Memory B cell (primary cell): Measurements from ENCODE around the gene GEMIN8.

Experiments used
- ATAC-seq: fragments of 150-1000 bp; cut with Tn5 transposase; 2 replicates; pipeline ENCODE4 v1.10.0; 2021; ENCODE audit warnings: low read depth, mild to moderate bottlenecking, moderate library complexity
- DNase-seq, 2 donors: peaks; one replicate each; pipeline ENCODE4 v3.0.0; 2022; ENCODE audit warnings: low spot score in 2 of 2
- H3K27ac Mint-ChIP-seq: one replicate; pipeline ENCODE4 v1.8.0; 2022; ENCODE audit warnings: mild to moderate bottlenecking, moderate library complexity, mixed read lengths
- H3K27me3 Mint-ChIP-seq: one replicate; pipeline ENCODE4 v1.8.0; 2022; ENCODE audit warnings: mixed read lengths
- H3K36me3 Mint-ChIP-seq: one replicate; pipeline ENCODE4 v1.8.0; 2022; ENCODE audit warnings: mild to moderate bottlenecking, mixed read lengths
- H3K4me1 Mint-ChIP-seq: one replicate; pipeline ENCODE4 v1.8.0; 2022; ENCODE audit warnings: mixed read lengths
- H3K4me3 Mint-ChIP-seq: one replicate; pipeline ENCODE4 v1.8.0; 2022; ENCODE audit warnings: mild to moderate bottlenecking, moderate library complexity, mixed read lengths
- H3K9me3 Mint-ChIP-seq: one replicate; pipeline ENCODE4 v1.8.0; 2022; ENCODE audit warnings: mixed read lengths

Gene GEMIN8

GRCh38 chrX:14029425-14030173, at the start of gene GEMIN8:
GEMIN8 (minus strand) TSS chrX:14029892; CDS start chrX:14021478, 8,414 bp downstream.
- peaks cover 11% of the 10 kb centered on the region for H3K4me1 Mint-ChIP-seq
- H3K36me3 Mint-ChIP-seq = peaks cover 1% of the 10 kb centered on the region
- DNase-seq (peak; percentile 78 to 87), ATAC-seq (peak; percentile 94)
- peak within 1 kb of the TSS; percentile 100 for H3K4me3 Mint-ChIP-seq
- peaks cover 2% of the 10 kb centered on the region for H3K27me3 Mint-ChIP-seq
- H3K27ac Mint-ChIP-seq = peak within 1 kb of the TSS; percentile 100
- no peaks in the 10 kb centered on the region for H3K9me3 Mint-ChIP-seq

GRCh38 chrX:14076639-14077038, 46.9 kb upstream of the GEMIN8 start:
- no peak for DNase-seq
- Mint-ChIP-seq H3K27ac (no peak overlapping the region), H3K36me3 (no peaks in the 10 kb centered on the region), H3K4me1 (peaks cover 7% of the 10 kb centered on the region), H3K27me3 (no peaks in the 10 kb centered on the region), H3K4me3 (no peak overlapping the region), H3K9me3 (no peaks in the 10 kb centered on the region)
- no peak for ATAC-seq

- Mint-ChIP-seq H3K27me3 (no peaks in the 10 kb centered on the region), H3K4me3 (no peak overlapping the region), H3K27ac (peak overlapping the region; percentile 48), H3K36me3 (no peaks in the 10 kb centered on the region), H3K4me1 (peaks cover 7% of the 10 kb centered on the region), H3K9me3 (no peaks in the 10 kb centered on the region)
- ATAC-seq = no peak
- no peak for DNase-seq
Measured at GRCh38 chrX:14073556-14073955, 43.9 kb upstream of the GEMIN8 start.

- ATAC-seq = peak; percentile 56
- Mint-ChIP-seq H3K9me3 (no peaks in the 10 kb centered on the region), H3K4me1 (peaks cover 7% of the 10 kb centered on the region), H3K27ac (peak overlapping the region; percentile 48), H3K4me3 (no peak overlapping the region), H3K36me3 (no peaks in the 10 kb centered on the region), H3K27me3 (no peaks in the 10 kb centered on the region)
- DNase-seq = no peak
Measured at GRCh38 chrX:14073071-14073470, 43.4 kb upstream of the GEMIN8 start.

DNA sequence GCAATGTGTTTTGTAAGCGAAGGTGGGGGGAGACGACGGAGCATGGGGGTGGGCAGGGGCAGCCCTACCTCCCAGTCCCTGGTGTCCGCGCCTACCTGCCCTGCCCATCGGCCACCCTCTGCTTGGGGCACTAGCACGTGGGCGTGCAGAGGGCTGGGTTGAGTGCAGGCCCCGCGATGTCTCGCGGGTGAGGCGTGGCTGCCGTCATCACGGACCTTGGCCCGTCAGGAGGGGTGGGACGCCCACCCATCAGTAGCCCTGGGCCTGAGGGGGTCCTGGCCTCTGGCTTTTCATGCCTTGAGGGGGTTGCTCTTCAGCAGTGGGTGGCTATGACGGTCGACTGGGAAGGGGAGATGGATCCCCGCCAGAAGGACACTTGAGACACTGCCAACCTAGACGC, 36.1 kb upstream of the GEMIN8 start:
- H3K9me3 Mint-ChIP-seq = no peaks in the 10 kb centered on the region
- ATAC-seq (no peak), DNase-seq (no peak)
- no peaks in the 10 kb centered on the region for H3K36me3 Mint-ChIP-seq
- no peak overlapping the region for H3K27ac Mint-ChIP-seq
- no peak overlapping the region for H3K4me3 Mint-ChIP-seq
- H3K27me3 Mint-ChIP-seq = no peaks in the 10 kb centered on the region
- no peaks in the 10 kb centered on the region for H3K4me1 Mint-ChIP-seq

DNA sequence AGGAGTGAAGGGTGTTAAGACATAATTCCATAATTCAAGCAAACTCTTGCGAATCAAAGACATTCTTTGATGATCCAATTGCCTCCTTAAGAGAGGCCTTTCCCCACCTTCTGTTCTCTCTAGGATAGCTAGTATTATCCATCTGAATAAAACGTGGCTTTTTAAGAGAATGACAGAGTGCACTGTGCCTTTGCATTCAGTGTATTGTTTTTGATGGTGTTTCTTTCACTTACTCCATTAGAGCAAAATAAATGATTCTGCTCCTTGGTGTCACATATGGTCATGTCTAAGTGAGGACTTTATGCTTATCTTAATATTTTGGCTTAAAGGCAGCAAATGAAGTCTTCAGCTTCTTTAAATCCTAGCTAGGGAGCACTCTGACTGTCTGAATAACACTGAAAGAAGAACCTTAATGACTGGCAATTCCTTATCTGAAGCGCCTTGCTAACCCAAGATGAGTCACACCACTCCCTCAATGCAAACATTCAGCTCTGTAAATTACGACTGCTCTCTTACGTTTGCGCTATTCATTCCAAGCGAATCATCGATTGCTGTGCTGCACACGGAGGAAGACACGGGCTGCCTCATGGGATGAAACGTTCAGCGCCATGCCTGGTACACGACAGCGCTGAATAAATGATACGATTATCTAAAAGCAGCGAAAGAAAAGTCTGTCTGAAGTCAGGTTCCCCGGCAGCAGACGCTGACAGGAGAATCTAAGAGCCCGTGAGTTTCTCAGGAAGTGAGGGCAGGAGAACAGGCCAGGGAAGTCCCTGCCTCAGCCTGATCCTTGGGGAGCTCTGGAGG, 35.1 kb upstream of the GEMIN8 start:
- no peaks in the 10 kb centered on the region for H3K36me3 Mint-ChIP-seq
- H3K4me1 Mint-ChIP-seq = no peaks in the 10 kb centered on the region
- H3K4me3 Mint-ChIP-seq = no peak overlapping the region
- H3K27ac Mint-ChIP-seq = no peak overlapping the region
- DNase-seq (no peak), ATAC-seq (no peak)
- H3K27me3 Mint-ChIP-seq = no peaks in the 10 kb centered on the region
- no peaks in the 10 kb centered on the region for H3K9me3 Mint-ChIP-seq

- no peaks in the 10 kb centered on the region for H3K4me1 Mint-ChIP-seq
Measured at GRCh38 chrX:14062524-14062923, 32.8 kb upstream of the GEMIN8 start.

DNA sequence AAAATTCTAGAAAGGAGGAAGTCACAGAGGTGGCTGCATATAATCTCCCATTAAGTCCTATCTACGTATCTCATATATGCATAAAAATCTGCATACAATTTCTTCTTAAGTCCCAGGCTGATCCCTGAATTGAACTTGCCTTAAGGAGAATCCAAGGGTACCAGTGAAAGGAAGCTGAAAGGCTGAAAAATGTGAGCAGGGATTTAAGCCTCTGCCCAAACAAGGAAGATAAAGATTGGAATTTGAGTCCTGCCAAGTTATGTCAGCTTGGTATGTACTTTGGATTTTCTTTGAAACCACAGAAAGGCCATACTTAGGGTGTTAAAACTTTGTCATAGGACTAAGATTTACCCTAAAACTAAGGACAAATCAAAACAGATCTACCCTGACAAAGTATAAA, 26.5 kb upstream of the GEMIN8 start:
- Mint-ChIP-seq H3K4me1 (no peaks in the 10 kb centered on the region), H3K4me3 (no peak overlapping the region), H3K36me3 (no peaks in the 10 kb centered on the region), H3K27me3 (peaks cover 7% of the 10 kb centered on the region), H3K27ac (no peak overlapping the region), H3K9me3 (no peaks in the 10 kb centered on the region)
- no peak for DNase-seq
- ATAC-seq = no peak

More at GRCh38 chrX:14062524-14062923, 32.8 kb upstream of the GEMIN8 start:
- DNase-seq (no peak), ATAC-seq (no peak)
- Mint-ChIP-seq H3K9me3 (no peaks in the 10 kb centered on the region), H3K27me3 (no peaks in the 10 kb centered on the region), H3K4me3 (no peak overlapping the region), H3K27ac (no peak overlapping the region), H3K36me3 (no peaks in the 10 kb centered on the region)

DNA sequence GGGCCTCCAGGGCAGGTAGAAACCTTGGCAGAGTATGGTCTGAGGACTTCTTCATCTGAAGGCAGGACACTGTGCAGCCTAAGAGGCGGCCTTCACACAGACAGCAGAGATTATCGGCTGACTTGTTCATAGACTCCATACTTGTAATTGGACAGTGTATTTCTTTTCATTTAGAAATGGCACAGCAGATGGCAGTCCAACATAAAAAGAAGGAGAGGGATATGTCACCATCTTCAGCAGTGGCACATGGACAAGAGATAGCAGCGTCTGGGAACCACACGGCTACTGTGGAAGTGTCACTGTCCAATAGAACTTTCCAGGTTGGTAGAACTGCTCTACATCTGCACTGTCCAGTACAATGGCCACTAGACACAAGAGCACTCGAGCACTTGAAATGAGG, 21.7 kb upstream of the GEMIN8 start:
- ATAC-seq (no peak), DNase-seq (no peak)
- no peaks in the 10 kb centered on the region for H3K4me1 Mint-ChIP-seq
- peaks cover 5% of the 10 kb centered on the region for H3K27me3 Mint-ChIP-seq
- no peaks in the 10 kb centered on the region for H3K9me3 Mint-ChIP-seq
- H3K27ac Mint-ChIP-seq = no peak overlapping the region
- H3K36me3 Mint-ChIP-seq = no peaks in the 10 kb centered on the region
- no peak overlapping the region for H3K4me3 Mint-ChIP-seq

DNA sequence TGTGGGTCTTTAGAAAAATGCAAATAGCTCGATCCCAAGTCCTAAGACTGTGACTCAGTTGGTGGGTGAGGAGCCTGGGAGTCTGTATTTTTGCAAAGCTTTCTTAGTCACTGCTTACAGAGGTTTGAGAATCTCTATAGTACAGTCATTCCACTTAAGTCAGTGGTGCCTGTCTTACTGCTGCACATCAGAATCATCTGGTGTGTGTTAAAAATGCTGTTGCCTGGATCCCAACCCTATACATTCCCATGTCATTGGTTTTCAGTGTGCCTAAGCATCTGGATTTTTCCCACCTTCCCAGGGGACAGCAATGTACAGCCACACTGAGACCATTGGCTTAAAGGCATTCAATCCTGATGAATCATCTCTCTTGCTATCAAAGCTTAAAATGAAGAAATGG, 21.0 kb upstream of the GEMIN8 start:
- H3K4me3 Mint-ChIP-seq = no peak overlapping the region
- ATAC-seq (no peak), DNase-seq (no peak)
- no peaks in the 10 kb centered on the region for H3K9me3 Mint-ChIP-seq
- H3K4me1 Mint-ChIP-seq = no peaks in the 10 kb centered on the region
- H3K36me3 Mint-ChIP-seq = no peaks in the 10 kb centered on the region
- H3K27me3 Mint-ChIP-seq = peaks cover 5% of the 10 kb centered on the region
- H3K27ac Mint-ChIP-seq = no peak overlapping the region

DNA sequence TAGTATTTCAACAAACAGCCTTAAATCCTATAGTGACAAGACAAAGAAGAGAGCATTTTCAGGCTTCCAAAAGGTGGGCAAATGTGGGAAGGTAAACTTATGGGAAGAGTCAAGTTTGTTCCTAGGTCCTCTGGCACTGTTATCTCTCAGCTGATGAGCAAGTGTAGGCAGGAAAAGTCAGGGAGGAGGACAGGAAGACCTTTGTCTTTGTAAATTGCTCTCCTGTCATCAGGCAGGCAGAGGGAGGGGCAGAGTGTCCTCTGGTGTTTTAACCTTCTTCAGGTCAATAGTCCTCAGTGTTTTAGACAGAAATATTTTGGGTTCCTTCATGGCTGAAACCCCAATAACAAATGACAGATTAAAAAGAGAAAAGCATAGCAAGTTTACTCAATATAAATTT, 13.5 kb upstream of the GEMIN8 start:
- Mint-ChIP-seq H3K36me3 (no peaks in the 10 kb centered on the region), H3K27ac (no peak overlapping the region), H3K4me3 (no peak overlapping the region), H3K4me1 (no peaks in the 10 kb centered on the region), H3K9me3 (no peaks in the 10 kb centered on the region), H3K27me3 (no peaks in the 10 kb centered on the region)
- DNase-seq (no peak), ATAC-seq (no peak)

- H3K4me1 Mint-ChIP-seq = no peaks in the 10 kb centered on the region
- ATAC-seq (peak; percentile 79), DNase-seq (peak; percentile 50 to 68)
- no peak overlapping the region for H3K4me3 Mint-ChIP-seq
- H3K27me3 Mint-ChIP-seq = peaks cover 2% of the 10 kb centered on the region
- H3K9me3 Mint-ChIP-seq = no peaks in the 10 kb centered on the region
- no peaks in the 10 kb centered on the region for H3K36me3 Mint-ChIP-seq
- no peak overlapping the region for H3K27ac Mint-ChIP-seq
Measured at GRCh38 chrX:14039344-14039743, 9.7 kb upstream of the GEMIN8 start.

DNA sequence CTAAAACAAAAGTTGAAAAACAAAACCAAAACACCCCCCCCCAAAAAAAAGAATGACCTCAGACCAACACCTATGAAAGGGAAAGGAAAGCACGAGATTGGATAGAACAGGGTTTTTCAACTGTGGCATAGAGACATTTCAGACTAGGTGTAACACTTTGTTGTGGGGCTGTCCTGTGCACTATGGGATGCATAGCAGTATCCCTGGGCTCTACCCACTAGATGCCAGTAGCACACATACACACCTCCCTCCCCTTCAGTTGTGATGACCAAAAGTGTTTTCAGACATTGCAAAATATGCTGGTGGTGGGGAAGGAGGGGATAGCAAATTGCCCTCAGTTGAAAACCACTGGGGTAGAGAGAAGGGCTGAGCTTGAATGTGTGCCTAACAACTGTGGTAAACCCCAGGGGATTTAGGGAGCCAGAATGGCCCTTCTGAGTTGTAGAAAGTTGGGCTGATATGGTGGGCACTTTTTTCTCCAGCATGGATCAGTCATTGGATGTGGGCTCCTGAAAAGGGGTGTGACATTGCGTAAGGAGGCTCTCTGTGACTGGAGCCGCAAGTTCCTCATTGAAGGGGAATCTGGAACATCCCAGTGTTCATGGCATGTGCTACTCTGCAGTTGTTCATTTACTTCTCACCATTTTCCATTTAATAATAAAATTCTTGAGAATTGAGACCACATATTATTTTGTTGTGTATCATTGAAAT, 8.8 kb upstream of the GEMIN8 start:
- ATAC-seq (no peak), DNase-seq (no peak)
- H3K27ac Mint-ChIP-seq = no peak overlapping the region
- H3K4me1 Mint-ChIP-seq = no peaks in the 10 kb centered on the region
- peaks cover 4% of the 10 kb centered on the region for H3K27me3 Mint-ChIP-seq
- no peaks in the 10 kb centered on the region for H3K9me3 Mint-ChIP-seq
- H3K4me3 Mint-ChIP-seq = no peak overlapping the region
- H3K36me3 Mint-ChIP-seq = no peaks in the 10 kb centered on the region

DNA sequence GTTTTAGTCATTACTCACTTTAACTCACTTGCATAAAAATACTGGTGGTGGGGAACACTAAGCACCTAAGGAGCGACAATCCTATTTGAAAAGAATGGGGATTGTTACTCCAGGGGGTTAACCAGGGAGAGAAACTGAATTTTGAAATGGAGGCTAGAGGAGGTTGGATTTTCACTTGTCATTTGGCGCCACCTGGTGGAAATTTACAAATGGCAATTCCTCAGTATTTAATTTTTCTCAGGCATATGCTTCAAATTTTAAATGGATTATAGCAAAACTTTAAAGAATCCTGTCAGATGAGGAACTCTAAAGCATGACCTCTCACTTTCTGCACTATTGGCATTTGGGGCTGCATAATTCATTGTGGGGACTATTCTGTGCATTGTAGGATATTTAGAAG, 2.7 kb upstream of the GEMIN8 start:
- H3K9me3 Mint-ChIP-seq = no peaks in the 10 kb centered on the region
- H3K27me3 Mint-ChIP-seq = peaks cover 4% of the 10 kb centered on the region
- DNase-seq = peak; percentile 51 to 69
- peaks cover 8% of the 10 kb centered on the region for H3K4me1 Mint-ChIP-seq
- no peak overlapping the region for H3K4me3 Mint-ChIP-seq
- no peak for ATAC-seq
- no peaks in the 10 kb centered on the region for H3K36me3 Mint-ChIP-seq
- H3K27ac Mint-ChIP-seq = no peak overlapping the region
